ENCODE results near the gene VDR.

DNA sequence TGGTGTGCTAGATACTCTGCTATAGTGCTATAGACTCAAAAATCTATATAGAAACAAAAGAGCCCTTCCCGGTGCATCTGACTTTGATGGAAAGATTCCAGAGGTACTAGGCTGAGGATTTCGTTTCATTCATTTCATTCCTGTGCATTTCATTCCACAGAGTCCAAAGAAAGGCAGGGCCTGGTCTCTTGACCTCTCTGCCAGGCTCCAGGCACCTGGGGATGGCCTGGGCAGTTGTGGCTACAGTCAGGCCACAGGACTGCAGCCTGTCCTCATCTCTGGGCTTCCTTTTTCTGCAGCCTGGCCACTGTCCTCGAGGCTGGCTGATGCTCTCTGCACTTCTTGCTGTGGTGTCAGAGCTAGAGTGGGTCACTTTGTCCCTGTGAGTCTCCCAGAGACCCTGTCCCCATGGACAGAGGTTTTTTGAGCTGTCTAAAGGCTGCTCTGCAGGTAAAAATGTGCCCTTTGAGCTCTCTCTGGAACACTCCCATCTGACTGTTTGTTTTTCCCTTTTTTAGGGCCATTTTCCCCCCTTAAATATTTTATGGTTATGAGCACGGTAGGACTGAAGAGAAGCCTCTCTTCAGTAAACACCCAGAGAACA lies 3.2 kb upstream of the VDR start:
- TF ChIP-seq TAF1 (IDR thresholded peaks at IDR 0.05; ENCODE audit: borderline replicate concordance, insufficient read depth, low read length) (no peak), POLR2AphosphoS5 (IDR thresholded peaks at IDR 0.05; ENCODE audit: low read depth, low read length) (no peak), SIN3A (IDR thresholded peaks at IDR 0.05; ENCODE audit: borderline replicate concordance, insufficient read depth, low read length) (no peak)
- TF ChIP-seq, protein P1, sequence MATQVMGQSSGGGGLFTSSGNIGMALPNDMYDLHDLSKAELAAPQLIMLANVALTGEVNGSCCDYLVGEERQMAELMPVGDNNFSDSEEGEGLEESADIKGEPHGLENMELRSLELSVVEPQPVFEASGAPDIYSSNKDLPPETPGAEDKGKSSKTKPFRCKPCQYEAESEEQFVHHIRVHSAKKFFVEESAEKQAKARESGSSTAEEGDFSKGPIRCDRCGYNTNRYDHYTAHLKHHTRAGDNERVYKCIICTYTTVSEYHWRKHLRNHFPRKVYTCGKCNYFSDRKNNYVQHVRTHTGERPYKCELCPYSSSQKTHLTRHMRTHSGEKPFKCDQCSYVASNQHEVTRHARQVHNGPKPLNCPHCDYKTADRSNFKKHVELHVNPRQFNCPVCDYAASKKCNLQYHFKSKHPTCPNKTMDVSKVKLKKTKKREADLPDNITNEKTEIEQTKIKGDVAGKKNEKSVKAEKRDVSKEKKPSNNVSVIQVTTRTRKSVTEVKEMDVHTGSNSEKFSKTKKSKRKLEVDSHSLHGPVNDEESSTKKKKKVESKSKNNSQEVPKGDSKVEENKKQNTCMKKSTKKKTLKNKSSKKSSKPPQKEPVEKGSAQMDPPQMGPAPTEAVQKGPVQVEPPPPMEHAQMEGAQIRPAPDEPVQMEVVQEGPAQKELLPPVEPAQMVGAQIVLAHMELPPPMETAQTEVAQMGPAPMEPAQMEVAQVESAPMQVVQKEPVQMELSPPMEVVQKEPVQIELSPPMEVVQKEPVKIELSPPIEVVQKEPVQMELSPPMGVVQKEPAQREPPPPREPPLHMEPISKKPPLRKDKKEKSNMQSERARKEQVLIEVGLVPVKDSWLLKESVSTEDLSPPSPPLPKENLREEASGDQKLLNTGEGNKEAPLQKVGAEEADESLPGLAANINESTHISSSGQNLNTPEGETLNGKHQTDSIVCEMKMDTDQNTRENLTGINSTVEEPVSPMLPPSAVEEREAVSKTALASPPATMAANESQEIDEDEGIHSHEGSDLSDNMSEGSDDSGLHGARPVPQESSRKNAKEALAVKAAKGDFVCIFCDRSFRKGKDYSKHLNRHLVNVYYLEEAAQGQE (IDR thresholded peaks at IDR 0.05; ENCODE audit: insufficient read depth in 1 of 2, low read depth in 2 of 2, low read length in 2 of 2) = no peak
